ENCODE data around the gene KIFC3.
"Not testable (repeated sequence)": the region's sequence is repeated elsewhere in the genome, so short reads cannot be mapped to it uniquely, and the experiment has no call there.

KIFC3 gene

DNA sequence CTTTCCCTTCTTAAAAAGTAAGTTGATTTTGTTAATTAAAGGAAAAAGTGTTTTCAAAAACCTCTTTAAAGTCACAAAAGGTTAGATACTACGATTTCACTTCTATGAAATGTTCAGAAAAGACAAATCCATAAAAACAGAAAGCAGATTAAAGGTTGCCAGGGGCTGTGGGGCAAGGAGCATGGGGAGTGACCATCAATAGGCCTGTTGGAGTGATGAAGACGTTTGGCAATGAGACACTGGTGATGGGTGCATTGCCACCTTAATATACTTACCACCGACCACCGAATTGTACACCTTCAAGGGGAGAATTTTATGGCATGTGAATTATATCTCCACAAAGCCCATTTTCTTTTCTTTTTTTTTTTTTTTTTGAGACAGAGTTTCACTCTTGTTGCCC lies 19.2 kb downstream of the KIFC3 start:
- no peak for DNase-seq (ENCODE audit: low read depth)
- no peak for TF ChIP-seq MYC (IDR thresholded peaks at IDR 0.05; ENCODE audit: low read depth, low read length)
- TF ChIP-seq, protein P1, sequence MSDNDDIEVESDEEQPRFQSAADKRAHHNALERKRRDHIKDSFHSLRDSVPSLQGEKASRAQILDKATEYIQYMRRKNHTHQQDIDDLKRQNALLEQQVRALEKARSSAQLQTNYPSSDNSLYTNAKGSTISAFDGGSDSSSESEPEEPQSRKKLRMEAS (IDR thresholded peaks at IDR 0.05; ENCODE audit: low read depth, low read length): no peak
- TF ChIP-seq, protein P2, sequence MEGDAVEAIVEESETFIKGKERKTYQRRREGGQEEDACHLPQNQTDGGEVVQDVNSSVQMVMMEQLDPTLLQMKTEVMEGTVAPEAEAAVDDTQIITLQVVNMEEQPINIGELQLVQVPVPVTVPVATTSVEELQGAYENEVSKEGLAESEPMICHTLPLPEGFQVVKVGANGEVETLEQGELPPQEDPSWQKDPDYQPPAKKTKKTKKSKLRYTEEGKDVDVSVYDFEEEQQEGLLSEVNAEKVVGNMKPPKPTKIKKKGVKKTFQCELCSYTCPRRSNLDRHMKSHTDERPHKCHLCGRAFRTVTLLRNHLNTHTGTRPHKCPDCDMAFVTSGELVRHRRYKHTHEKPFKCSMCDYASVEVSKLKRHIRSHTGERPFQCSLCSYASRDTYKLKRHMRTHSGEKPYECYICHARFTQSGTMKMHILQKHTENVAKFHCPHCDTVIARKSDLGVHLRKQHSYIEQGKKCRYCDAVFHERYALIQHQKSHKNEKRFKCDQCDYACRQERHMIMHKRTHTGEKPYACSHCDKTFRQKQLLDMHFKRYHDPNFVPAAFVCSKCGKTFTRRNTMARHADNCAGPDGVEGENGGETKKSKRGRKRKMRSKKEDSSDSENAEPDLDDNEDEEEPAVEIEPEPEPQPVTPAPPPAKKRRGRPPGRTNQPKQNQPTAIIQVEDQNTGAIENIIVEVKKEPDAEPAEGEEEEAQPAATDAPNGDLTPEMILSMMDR (IDR thresholded peaks at IDR 0.05; ENCODE audit: low read depth, low read length): no peak
- TF ChIP-seq POLR2A (IDR thresholded peaks at IDR 0.05; ENCODE audit: extremely low read depth, insufficient read length): no peak
- no peak overlapping the region for H3K4me3 ChIP-seq (ENCODE audit: low read depth, low read length)

DNA sequence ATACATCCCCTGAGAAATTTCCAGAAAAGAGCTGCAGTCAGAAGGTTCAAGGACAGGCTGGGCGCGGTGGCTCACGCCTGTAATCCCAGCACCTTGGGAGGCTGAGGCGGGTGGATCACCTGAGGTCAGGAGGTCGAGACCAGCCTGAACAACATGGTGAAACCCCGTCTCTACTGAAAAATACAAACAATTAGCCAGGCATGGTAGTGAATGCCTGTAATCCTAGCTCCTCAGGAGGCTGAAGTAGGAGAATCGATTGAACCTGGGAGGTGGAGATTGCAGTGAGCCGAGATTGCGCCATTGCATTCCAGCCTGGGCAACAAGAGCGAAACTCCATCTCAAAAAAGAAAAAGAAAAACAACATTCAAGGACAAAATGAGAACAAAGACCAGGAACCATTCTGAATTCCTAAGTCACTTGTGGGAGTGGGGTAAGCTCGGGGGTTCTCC lies 19.7 kb downstream of the KIFC3 start:
- not testable (repeated sequence) for H3K4me3 ChIP-seq (ENCODE audit: low read depth, low read length); DNase-seq (ENCODE audit: low read depth)

DNA sequence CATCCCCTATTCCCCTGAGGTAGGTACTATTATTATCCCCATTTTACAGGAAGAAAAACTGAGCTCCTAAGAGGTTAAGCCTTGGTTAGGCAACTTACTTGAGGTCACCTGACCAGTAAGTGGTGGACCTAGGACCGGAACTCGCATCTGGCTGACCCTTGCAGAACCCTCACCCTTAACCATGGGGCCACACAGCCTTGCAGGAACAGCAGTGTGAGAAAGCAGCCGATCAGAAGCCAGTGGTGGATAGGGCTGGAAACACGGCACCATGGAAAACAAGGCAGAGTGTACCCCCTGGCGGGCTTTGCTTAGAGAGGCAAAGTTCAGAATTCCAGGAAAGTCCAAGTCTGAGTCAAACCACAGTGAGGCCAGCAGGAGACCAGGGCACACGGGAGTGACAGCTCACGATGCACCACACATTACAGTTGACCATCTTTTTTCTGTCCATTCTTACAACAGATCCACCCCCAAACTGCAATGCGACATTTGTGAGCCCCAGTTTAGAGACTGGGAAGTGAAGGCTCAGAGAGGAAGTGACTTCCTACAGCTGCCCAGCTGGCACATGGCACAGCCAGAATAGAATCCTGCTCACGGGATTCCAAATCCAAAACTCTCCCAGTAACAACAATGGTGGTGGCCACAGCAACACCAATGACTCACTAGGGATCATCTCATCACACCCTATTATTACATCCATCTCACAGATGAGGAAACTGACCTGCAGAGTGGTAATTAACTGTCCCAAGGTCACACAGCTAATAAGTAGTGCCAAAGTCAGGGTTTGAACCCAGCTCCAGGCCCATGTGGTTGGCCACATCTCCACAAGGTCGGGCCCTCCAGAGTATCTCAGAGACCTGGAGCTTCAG lies 20.3 kb downstream of the KIFC3 start:
- no peak overlapping the region for H3K4me3 ChIP-seq (ENCODE audit: low read depth, low read length)
- TF ChIP-seq, protein P1 (IDR thresholded peaks at IDR 0.05; ENCODE audit: low read depth, low read length): no peak
- TF ChIP-seq MYC (IDR thresholded peaks at IDR 0.05; ENCODE audit: low read depth, low read length) (no peak), POLR2A (IDR thresholded peaks at IDR 0.05; ENCODE audit: extremely low read depth, insufficient read length) (no peak)
- TF ChIP-seq, protein P2 (IDR thresholded peaks at IDR 0.05; ENCODE audit: low read depth, low read length): no peak
- DNase-seq (ENCODE audit: low read depth): no peak

DNA sequence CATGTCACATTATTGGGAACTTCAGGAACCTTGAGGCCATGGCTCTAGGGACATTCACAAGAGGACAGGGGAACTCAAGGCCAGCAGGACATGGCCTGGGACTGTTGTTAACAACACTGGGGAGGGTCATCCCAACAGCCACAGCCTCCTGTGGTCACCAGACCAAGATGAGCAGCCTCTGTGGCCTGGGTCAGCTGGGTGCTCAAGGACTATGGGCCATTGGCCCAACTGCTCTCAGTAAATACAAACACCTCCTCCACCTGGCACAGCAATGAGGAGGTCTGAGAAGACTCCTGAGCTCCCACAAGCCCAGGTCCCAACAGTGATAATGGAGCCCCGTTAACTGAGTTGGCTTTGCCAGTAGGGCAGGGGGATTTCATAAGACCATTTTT lies 20.9 kb downstream of the KIFC3 start:
- no peak overlapping the region for H3K4me3 ChIP-seq (ENCODE audit: low read depth, low read length)
- no peak for DNase-seq (ENCODE audit: low read depth)
- TF ChIP-seq, protein P2 (IDR thresholded peaks at IDR 0.05; ENCODE audit: low read depth, low read length): no peak
- TF ChIP-seq MYC (IDR thresholded peaks at IDR 0.05; ENCODE audit: low read depth, low read length) (no peak), POLR2A (IDR thresholded peaks at IDR 0.05; ENCODE audit: extremely low read depth, insufficient read length) (no peak)
- TF ChIP-seq, protein P1 (IDR thresholded peaks at IDR 0.05; ENCODE audit: low read depth, low read length): no peak

DNA sequence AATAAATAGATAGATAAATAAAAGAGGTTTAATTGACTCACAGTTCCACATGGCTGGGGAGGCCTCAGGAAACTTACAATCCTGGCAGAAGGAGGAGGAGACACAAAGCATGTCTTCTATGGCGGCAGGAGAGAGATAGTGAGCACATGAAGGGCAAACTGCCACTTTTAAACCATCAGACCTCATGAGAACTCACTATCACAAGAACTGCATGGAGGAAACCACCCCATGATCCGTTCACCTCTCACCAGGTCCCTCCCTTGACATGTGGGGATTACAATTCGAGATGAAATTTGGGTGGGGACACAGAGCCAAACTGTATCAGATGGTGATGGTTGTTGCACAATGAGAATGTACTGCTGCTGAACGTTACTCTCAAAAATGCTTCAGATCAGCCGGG lies 22.5 kb downstream of the KIFC3 start:
- not testable (repeated sequence) for H3K4me3 ChIP-seq (ENCODE audit: low read depth, low read length); DNase-seq (ENCODE audit: low read depth)

DNA sequence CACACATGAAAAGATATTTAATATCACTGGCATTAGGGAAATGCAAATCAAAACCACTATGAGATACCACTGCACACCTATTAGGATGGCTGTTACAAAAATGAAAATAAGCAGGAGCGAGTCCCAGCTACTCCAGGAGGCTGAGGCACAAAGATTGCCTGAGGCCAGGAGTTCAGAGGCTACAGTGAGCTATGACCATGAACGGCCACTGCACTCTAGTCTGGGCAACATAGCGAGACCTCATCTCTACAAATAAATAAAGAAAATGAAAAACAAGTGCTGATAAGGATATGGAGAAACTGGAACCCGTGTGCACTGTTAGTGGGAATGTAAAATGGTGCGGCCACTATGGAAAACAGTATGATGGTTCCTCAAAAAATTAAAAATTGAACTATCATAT lies 23.6 kb downstream of the KIFC3 start:
- no peak for DNase-seq (ENCODE audit: low read depth)
- TF ChIP-seq, protein P2 (IDR thresholded peaks at IDR 0.05; ENCODE audit: low read depth, low read length): no peak
- TF ChIP-seq, protein P1 (IDR thresholded peaks at IDR 0.05; ENCODE audit: low read depth, low read length): no peak
- TF ChIP-seq POLR2A (IDR thresholded peaks at IDR 0.05; ENCODE audit: extremely low read depth, insufficient read length): no peak
- no peak overlapping the region for H3K4me3 ChIP-seq (ENCODE audit: low read depth, low read length)
